Body of pancreas (tissue), 4 donors: ENCODE data around the gene NTN5.
A peak's percentile ranks its signal among the peaks of the same experiment; 100 is the strongest.

Experiments
- CTCF ChIP-seq, 7 experiments: fragments of 450-650 bp in 4 of 7; fragments of 200-600 bp in 3 of 7; sonication (generic) in 3 of 7; IDR thresholded peaks; one replicate each; pipeline ENCODE4 v1.5.1; 2016 to 2019; ENCODE audit warnings: antibody characterized with exemption in 7 of 7
- POLR2A ChIP-seq, 3 donors: fragments of 450-650 bp; IDR thresholded peaks; one replicate each; pipeline ENCODE4 v1.6.1; 2016; ENCODE audit warnings: antibody characterized with exemption in 3 of 3, mild to moderate bottlenecking in 2 of 3

- TF ChIP-seq CTCF (IDR thresholded peaks at IDR 0.05) (no peak), POLR2A (IDR thresholded peaks at IDR 0.05) (peak in 1 of 3 donors; percentile 27)
Observed at GRCh38 chr19:48720251-48720612, 47.4 kb upstream of the NTN5 start.
